ENCODE measurements around the gene SMARCE1. TPM values are rescaled to one million over a fixed set of nuclear protein-coding genes. Genes with fewer than 3 reads are reported as not detected.

The SMARCE1 gene
- total and polyA plus RNA-seq, 7 donors: 49.6 to 64.7 (median 59.9) TPM

DNA sequence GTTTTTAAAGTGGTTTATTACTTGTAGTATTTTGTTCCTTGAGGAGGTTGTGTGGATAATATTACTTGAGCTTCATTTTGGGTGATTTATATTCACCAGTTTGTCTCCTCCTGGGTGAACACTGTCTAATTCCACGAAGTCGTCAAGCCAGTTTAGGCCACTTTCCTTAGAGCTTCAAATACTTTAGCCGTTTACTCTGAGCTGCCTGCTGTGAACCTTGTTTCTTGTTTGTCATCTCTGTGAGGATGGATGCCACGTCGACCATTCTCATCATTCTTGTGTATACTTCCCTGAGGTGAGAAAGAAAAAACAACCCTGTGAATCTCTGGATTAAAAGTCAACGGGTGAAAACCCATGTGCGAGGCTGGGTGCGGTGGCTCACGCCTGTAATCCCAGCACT, 47.0 kb upstream of the SMARCE1 start:
- ATAC-seq (no peak), DNase-seq (no peak)
- intact Hi-C loops (cut with DNase I): no loop called here
- no peak overlapping the region for H3K4me3 ChIP-seq
- WGBS, 3 donors: 72 to 78% (median 76%) methylated on average over 9 of the region's 9 CpGs
- no peak overlapping the region for H3K27ac ChIP-seq
- no peaks in the 10 kb centered on the region for H3K9me3 ChIP-seq
- no peaks in the 10 kb centered on the region for H3K36me3 ChIP-seq (ENCODE audit: insufficient read depth in 1 of 2, low read depth in 1 of 2)
- TF ChIP-seq, protein P1, sequence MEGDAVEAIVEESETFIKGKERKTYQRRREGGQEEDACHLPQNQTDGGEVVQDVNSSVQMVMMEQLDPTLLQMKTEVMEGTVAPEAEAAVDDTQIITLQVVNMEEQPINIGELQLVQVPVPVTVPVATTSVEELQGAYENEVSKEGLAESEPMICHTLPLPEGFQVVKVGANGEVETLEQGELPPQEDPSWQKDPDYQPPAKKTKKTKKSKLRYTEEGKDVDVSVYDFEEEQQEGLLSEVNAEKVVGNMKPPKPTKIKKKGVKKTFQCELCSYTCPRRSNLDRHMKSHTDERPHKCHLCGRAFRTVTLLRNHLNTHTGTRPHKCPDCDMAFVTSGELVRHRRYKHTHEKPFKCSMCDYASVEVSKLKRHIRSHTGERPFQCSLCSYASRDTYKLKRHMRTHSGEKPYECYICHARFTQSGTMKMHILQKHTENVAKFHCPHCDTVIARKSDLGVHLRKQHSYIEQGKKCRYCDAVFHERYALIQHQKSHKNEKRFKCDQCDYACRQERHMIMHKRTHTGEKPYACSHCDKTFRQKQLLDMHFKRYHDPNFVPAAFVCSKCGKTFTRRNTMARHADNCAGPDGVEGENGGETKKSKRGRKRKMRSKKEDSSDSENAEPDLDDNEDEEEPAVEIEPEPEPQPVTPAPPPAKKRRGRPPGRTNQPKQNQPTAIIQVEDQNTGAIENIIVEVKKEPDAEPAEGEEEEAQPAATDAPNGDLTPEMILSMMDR (IDR thresholded peaks at IDR 0.05): no peak
- H3K27me3 ChIP-seq (ENCODE audit: insufficient read depth in 3 of 3, low read length in 2 of 3): peaks cover 0 to 7% (median 0%) of the 10 kb centered on the region in 3 donors
- peaks cover 2% of the 10 kb centered on the region for H3K4me1 ChIP-seq

- Histone ChIP-seq H3K27ac (no peak overlapping the region), H3K27me3 (ENCODE audit: insufficient read depth in 3 of 3, low read length in 2 of 3) (no peaks in the 10 kb centered on the region), H3K4me1 (no peaks in the 10 kb centered on the region), H3K9me3 (no peaks in the 10 kb centered on the region), H3K4me3 (no peak overlapping the region), H3K36me3 (ENCODE audit: insufficient read depth in 1 of 2, low read depth in 1 of 2) (no peaks in the 10 kb centered on the region)
- 71 to 81% (median 78%) methylated on average over 5 of the region's 5 CpGs for WGBS, 3 donors
- ATAC-seq (no peak), DNase-seq (no peak)
- intact Hi-C loops (cut with DNase I): no loop called here
- TF ChIP-seq, protein P1 (IDR thresholded peaks at IDR 0.05): no peak
Measured at GRCh38 chr17:40687106-40687505, 39.5 kb upstream of the SMARCE1 start.

GRCh38 chr17:40686192-40686591, 38.6 kb upstream of the SMARCE1 start:
- WGBS, 3 donors: 60 to 65% (median 64%) methylated on average over 4 of the region's 4 CpGs
- DNase-seq: no peak

DNA sequence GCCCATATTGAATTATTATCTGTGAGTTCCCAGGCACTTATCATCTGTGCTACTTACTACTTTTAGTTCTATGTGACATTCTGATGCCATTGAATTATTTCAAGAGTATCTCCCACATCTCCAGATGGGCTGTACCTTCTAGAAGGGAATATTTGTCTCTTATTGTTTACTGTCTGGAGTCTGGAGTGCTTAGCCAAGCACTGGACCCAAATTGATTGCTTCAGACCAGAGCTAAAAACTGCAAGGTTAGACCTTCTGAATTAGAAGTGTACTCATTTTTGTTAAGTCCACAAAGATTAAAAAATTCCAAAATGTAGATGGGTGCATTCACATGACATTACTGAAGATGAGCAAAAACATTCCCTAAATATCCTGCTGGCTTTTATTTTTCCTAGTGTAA, 33.4 kb upstream of the SMARCE1 start:
- TF ChIP-seq, protein P1 (IDR thresholded peaks at IDR 0.05): no peak
- peaks cover 3 to 40% (median 6%) of the 10 kb centered on the region in 3 donors for H3K27me3 ChIP-seq (ENCODE audit: insufficient read depth in 3 of 3, low read length in 2 of 3)
- ATAC-seq (no peak), DNase-seq (no peak)
- H3K9me3 ChIP-seq: no peaks in the 10 kb centered on the region
- no peaks in the 10 kb centered on the region for H3K4me1 ChIP-seq
- H3K4me3 ChIP-seq: no peak overlapping the region
- H3K27ac ChIP-seq: no peak overlapping the region
- intact Hi-C loops (cut with DNase I): no loop called here
- no peaks in the 10 kb centered on the region for H3K36me3 ChIP-seq (ENCODE audit: insufficient read depth in 1 of 2, low read depth in 1 of 2)

More at GRCh38 chr17:40686192-40686591, 38.6 kb upstream of the SMARCE1 start:
- intact Hi-C loops (cut with DNase I): no loop called here
- Histone ChIP-seq H3K9me3 (no peaks in the 10 kb centered on the region), H3K4me3 (no peak overlapping the region), H3K36me3 (ENCODE audit: insufficient read depth in 1 of 2, low read depth in 1 of 2) (no peaks in the 10 kb centered on the region), H3K4me1 (no peaks in the 10 kb centered on the region), H3K27ac (no peak overlapping the region), H3K27me3 (ENCODE audit: insufficient read depth in 3 of 3, low read length in 2 of 3) (no peaks in the 10 kb centered on the region)
- TF ChIP-seq, protein P1 (IDR thresholded peaks at IDR 0.05): no peak
- no peak for ATAC-seq

- 82 to 88% (median 84%) methylated on average over 2 of the region's 2 CpGs for WGBS, 3 donors
- H3K27me3 ChIP-seq (ENCODE audit: insufficient read depth in 3 of 3, low read length in 2 of 3): peaks cover 3 to 40% (median 6%) of the 10 kb centered on the region in 3 donors
Measured at GRCh38 chr17:40679523-40679907, 31.9 kb upstream of the SMARCE1 start.

More at GRCh38 chr17:40679523-40679907, 31.9 kb upstream of the SMARCE1 start:
- Histone ChIP-seq H3K27ac (no peak overlapping the region), H3K4me3 (no peak overlapping the region), H3K36me3 (ENCODE audit: insufficient read depth in 1 of 2, low read depth in 1 of 2) (no peaks in the 10 kb centered on the region), H3K9me3 (no peaks in the 10 kb centered on the region), H3K4me1 (no peaks in the 10 kb centered on the region)
- ATAC-seq (no peak), DNase-seq (no peak)
- intact Hi-C loops (cut with DNase I): no loop called here
- TF ChIP-seq, protein P1 (IDR thresholded peaks at IDR 0.05): no peak

All from psoas muscle (tissue), 8 donors.